IPS-NIHi7 (cell line): ENCODE data around the gene CREB5.

ENCODE experiments used
- DNase-seq: peaks from one replicate; pipeline ENCODE4 v3.0.0; 2012; ENCODE audit warnings: mixed read lengths; ENCODE audit errors: extremely low spot score

CREB5 gene

DNA sequence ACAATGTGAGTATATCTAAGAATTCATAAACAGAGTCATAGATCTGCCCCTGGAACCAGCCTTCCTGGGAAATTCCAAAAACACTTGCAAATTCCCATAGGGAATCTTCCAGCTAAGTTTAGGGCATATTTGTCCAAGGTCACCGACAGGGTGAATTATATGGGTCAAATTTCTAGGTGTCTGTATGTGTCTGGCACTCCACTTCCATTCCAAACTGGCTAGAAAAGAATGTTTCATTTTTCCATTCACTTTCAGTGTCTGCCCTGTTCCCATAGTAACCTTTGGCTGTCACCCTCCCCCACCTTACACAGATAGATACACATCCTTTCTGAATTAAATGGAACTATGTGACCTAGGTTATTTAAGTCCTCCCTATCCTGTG, 230.9 kb downstream of the CREB5 start:
- no peak for DNase-seq

DNA sequence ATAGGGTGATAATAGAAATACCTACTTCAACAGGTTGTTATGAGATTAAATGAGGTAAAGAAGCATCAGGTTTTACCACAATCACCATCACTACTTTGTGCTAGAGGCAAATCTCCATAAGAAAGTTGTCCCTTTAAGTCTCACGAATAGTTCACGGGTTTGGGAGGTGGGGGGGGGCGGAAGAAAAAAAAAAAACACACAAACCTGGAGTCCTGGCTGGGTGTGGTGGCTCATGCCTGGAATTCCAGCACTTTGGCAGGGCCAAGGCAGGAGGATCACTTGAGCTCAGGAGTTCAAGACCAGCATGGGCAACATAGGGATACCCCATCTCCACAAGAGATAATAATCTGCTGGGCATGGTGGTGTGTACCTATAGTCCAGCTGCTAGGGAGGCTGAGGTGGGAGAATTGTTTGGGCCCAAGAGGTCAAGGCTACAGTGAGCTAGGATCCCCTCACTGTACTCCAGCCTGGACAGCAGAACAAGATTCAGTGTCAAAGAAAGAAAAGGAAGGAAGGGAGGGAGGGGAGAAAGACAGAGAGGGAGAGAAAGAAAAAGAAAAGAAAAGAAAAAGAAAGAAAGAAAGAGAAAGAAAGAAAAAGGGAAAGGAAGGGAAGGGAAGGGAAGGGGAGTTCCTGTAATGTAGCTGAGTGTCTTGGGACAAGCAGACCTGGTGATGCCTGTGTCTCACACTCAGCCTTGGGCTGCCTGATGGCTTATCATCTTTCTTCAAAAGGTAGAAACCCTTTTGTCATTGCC, 231.4 kb downstream of the CREB5 start:
- DNase-seq, result no peak

DNA sequence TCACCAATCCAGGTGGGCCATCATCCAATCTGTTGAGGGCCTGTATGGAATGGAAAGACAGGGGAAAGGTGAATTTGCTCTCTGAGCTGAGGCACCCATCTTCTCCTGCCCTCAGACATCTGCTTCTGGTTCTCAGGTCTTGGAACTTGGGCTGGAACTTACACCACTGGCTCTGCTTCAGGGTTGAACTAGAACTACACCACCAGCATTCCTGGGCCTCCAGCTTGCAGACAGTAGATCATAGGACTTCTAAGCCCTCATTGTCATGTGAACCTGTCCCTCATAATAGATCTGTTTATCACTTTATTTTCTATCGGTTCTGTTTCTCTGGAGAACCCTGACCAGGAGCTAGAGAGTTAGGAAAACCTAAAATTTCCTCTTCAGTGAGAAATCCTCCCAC, 233.5 kb downstream of the CREB5 start:
- DNase-seq, result no peak

DNA sequence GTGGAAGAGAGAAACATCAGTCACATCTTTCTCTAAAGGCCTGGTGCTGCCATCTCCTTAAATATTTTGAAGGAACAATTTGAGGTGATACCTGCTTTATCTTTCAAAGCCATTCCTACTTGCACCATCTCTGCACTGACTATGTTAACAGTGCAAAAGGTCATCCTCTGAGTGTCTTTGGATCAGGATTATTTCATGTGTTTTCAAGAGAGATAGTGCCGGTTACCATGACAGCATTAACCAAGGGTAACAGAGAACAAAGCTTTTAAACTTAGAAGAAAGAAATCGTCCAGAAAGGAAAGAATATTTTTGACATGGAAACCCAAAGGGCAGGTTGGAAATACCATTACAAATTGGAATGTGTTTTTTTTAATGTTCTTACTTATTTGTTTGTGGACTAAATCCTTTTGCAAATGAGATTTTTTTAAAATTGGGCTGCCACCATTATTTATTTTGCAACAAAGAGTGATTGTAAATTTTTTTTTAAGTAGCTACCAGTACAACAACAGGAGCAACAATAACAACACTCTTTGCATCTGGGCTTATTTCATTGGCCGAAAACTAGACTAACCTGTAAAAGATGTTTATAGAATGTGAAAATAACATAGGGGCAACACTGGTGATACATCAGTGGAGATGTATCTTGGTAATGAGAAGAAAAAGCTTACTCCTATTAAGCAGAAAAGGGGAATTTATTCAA, 234.2 kb downstream of the CREB5 start:
- no peak for DNase-seq

DNA sequence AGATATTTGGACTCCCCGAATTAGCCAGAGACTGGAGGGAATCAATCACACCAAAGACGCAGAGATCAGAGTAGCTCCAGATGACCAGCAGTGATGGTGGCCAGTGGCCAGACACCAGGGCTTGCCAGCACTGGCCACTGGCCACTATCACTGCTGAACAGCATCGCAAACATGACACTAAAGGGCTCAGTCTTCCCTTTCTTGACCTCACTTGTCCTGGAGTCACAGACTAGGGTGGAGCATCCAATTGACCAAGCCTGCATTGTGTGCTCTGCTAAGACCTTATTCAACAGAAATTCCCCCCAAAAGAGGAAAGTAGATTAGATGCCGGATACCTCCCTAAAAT, 234.7 kb downstream of the CREB5 start:
- no peak for DNase-seq

DNA sequence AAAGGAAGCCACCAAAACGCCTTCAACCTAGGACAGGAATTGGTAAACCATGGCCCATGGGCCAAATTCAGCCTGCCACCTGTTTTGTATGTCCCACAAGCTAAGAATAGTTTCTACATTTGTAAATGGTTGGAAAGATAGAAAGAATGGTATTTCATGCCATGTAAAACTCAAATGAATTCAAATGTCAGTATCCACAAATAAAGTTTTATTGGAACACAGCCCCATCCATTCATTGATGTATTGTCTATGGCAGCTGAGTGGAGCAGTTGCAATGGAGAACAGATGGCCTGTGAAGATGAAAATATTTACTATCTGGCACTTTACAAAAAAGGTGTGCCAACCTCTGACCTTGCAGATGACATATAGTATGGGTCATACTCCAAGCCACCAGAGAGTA, 236.9 kb downstream of the CREB5 start:
- no peak for DNase-seq

DNA sequence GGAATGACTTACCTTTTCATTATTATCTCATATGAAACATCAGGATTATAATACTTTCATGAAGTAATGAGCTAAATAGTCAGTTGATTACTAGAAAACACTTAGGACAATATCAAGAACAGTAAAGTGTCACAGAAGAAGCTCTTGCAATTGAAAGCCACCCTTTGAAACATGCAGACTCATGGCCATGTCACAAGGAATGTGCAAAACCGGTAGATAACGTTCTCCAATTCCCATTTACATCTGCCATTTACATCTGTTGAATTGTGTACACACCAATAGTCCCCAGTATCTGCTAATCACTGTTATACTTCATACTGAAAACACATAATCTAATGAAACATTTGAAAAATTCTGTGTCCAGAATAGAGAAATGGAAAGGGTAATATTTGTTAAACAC, 237.5 kb downstream of the CREB5 start:
- DNase-seq, result no peak

DNA sequence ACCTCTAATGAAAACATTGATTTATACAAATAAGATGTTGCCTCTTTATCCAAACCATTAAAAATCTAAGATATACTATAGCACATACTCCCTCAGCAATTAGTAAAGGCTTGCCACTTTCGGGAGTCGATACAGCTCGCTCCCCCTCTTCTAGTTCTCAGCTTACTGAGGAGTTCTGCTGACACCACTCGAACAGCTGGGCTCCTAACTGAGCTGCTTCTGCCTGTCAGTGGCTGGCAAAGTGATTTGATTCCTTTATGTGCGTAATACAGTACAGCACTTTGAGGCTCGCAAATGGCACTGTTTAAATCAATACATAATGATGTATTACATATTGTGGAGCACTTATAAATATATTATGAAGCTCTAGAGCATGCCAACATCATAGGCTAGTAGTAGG, 241.8 kb downstream of the CREB5 start:
- no peak for DNase-seq

DNA sequence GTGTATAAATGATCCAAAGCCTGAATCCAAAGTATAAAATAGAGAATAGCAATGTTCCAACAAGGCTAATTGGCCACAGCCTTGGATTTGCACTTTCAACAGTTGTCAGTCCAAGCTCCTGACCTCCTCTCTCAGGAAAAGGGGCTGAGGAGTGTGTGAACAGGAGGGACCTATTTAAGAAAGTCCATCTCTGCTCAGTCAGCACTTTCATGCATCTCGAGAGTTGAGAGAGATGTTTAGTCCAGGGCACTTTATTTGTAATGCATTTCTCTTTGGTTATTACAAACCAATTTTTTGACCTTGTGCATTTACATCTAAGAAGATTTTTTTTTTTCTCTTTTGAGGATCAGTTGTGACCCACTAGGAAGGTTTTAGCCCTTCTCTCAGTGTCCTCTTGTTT, 244.2 kb downstream of the CREB5 start:
- DNase-seq, result no peak

DNA sequence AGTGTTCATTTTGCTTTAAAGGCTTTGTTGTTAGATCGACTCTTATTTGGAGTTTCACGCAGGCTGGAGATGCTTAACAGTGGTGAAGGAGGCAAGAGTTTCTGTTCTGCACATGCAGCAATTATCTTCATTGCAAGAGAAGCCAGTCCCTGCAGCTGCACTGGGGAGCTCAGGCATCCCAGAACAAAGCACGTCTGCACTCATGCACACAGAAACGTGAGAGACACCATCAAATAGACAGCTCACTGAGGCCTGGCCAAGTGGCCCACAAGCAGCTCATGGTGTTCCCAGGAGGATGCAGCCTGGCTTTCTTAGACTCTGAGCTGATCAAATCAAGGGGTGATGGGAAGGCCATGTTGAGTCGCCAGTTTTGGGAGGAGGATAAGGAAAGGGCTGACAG, 246.1 kb downstream of the CREB5 start:
- DNase-seq, result no peak

DNA sequence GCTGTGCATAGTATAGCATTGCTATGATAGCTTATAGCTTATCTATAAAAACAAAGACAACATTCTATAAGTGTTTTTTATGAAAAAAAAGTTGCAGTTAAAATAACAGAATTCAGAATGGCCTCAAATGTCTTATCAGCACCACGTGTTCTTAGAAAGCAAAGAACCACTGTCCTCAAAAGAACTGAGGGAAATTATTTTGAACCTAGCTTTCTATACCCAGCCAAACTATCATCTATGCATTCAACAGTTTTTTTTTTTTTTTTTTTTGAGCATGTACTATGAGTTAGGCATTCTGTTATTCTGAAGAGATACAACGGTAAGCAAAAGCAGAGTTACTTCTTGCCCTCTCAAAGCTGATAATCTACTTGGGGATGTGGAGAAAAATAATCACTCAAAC, 247.8 kb downstream of the CREB5 start:
- no peak for DNase-seq

DNA sequence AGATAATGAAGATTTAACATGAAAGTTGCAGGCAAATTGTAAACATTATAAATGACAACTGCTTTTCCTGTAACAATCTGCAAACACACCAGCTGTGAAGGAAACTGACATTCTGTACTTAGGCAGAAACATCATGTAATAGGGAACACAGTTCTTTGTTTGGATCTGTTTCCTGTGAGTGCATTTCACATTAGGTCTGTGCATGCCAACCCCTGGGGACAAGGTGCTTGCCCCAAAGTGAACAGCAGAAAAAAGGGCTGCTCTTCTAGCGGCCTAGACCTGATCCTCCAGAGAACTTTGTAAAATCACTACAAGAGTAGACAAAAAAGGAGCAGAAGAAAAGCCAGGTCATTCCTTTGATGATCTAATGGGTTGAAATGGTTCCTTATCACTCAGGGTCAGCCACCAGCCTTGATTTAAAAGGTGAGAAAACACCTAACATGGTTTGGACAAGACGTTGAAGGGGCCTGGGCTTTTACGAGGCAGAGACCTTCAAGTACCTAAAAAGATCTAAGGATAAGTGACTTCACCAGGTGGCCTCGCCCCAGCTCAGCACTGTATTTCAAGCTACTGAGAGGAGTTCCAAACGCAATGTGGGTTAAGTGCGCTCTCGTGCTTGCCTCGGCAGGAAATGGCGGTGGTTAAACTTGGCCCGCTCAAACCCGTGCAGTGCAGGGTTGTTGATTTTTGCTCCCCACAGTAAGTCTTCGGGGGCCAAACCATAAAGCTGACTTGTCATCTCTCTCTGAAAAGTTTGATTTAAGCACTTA, 249.7 kb downstream of the CREB5 start:
- DNase-seq, result no peak

DNA sequence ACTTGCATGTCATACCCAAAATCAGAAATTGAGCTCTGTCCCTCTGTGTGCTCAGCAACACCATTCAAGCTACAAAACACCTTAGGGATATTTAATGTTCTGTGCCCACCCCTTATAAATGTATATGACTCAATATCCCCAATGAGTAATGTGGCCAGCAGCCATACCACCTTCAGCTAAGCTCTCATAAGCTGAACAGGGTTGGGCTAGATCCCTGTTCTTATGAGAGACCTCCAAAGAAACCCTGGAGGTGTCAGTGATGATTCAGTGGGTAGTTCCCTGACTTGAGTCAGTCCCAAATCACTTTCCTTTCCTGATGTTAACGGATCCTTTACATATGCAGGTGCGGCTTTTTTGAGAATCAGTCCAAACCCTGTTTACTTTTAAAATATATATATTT, 253.8 kb downstream of the CREB5 start:
- no peak for DNase-seq

DNA sequence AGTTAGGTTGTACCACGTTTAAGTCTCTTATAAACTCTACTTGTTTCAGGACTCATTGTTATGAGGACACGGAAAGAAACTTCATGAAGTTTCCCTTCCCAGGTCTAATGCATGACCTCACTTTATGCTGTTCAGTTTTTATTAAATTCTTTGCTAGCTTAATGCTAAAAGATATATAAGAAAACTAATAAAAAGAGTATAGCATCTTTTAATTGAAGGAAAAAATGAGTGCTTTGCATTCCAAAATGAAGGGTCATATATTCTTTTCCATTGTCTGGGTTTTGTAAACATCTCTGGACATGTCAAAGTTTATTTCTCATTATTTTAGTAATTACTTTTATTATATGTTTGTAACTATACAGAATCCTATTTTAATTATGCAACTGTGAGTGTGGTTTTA, 255.8 kb downstream of the CREB5 start:
- DNase-seq, result no peak

DNA sequence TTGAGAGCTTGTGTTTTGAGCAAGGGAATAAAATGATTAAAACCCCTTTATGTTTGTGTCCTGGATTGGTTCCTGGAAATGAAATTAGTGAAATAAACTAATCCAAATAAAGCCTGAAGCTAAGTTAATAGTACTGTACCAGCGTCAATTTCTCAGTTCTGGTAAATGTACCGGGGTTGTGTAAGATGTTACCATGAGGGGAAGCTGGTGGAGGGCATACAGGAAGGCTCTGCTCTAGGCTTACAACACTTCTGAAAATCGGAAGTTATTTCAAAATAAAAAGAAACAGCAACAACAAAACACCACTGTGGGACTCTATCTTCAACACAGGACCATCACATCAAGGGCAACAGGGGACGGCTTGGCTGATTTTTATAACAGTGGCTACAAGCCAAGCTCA, 257.0 kb downstream of the CREB5 start:
- DNase-seq, result no peak

DNA sequence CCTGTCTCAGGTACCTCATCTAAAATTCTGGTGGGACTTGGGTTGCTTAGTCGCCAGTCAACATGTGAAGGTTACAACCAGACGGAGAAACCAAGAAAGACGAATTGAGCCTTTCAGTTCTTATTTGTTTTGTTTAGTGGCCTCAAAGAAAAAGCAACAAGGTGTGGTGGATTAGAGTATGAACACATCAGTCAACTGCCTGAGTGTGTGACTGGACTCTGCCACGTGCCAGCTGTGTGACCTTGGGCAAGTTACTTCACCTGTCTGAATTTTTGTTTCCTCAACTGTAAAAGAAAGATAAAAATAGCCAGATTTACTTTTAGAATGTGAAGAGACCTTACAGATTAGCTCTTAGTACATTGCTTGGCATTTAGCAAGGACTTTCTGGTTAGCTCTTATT, 259.2 kb downstream of the CREB5 start:
- no peak for DNase-seq

DNA sequence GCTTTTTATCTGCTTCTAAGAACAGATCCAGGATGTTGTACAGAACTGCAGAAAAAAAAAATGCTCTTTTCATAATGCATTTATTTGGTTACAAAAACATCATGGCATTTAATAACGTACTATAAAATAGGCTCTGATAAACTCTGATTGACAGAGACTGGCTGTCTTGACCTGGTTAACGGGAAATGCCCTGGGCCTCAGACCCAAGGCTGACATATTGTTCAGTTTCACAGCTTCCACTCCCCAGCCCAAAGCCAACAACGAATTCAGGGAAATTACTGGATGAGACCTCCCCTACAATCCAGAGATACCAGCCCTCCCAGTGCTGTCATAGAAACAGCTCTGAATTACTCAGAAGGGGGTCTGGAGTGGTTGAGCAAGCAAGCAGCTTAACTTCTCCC, 260.1 kb downstream of the CREB5 start:
- peak; percentile 38 for DNase-seq

DNA sequence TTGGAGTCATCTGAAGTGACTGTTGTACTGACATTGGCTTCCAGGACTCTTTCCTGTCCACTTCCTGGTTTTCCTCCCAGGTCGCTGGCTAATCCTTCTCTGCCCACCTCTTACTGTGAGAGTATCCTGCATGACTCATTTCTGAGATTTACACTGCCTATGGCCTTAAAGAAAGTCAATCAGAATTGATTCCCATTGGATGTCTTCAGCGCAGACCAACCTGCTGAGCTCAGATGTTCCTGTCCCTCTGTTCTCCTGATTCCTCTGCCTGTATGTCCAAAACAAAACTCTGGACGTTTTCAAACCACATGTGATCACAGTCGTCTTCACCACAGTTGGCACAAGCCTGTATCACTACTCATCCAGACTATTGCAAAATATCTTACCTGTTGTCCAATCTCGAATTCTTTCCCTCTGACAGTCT, 262.1 kb downstream of the CREB5 start:
- DNase-seq, result peak; percentile 26

DNA sequence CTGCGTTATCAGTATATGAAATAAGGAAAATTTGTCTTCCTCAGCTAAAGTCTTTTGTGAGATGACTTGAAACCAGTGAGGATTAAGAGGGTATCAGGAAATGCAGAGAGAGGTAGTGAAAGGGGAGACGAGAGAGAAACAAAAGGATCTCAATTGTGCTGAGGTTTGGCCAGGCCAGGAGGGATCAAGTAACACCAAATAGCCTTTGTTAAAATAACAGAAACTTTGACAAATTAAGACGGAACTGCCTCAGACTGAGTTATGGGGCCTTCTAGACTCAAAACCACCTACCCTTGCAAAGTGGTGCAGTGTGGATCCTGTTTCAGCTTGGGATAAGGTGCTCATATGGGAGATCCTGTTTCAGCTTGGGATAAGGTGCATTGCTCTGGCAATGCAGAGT, 263.1 kb downstream of the CREB5 start:
- DNase-seq, result no peak

DNA sequence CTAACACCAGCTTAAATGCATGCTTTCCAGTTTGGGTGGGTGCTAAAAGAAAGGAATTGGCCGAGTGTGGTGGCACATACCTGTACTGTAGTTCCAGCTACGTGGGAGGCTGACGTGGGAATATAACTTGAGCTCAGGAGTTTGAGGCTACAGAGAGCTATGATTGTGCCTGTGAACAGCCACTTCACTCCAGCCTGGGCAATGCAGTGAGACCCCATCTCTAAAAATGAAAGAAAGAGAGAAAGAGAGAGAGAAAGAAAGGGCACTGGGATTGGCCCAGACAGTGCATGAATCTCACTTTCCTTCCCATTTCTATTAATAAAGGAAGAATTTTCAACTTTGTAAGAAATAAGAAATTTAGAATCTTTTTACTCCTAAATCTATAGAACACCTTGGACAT, 265.4 kb downstream of the CREB5 start:
- DNase-seq, result no peak

DNA sequence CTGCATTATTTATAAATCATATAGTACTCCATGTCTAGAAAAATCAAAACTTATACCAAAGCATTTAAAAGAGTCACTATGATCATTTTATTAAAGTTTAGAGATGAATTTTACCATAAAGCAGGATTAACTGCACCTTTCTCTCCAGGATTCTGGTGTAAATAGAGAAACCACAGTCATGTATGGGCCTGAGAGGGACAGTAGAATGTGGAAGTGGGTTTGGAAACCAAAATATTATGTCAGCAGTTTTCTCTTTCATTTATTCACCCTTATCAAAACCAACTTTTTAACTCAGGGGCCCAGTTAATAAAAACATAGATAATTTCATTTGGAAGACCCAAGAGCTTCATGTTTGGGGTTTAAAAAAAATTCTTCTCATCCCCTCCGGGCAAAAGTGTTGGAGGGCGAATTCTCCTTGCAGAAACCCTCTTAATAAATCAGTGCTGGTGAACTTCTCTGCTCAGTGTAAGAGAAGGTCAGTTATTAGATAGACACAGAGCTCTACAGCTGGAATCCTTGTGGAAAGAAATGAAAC, 266.2 kb downstream of the CREB5 start:
- DNase-seq, result no peak

DNA sequence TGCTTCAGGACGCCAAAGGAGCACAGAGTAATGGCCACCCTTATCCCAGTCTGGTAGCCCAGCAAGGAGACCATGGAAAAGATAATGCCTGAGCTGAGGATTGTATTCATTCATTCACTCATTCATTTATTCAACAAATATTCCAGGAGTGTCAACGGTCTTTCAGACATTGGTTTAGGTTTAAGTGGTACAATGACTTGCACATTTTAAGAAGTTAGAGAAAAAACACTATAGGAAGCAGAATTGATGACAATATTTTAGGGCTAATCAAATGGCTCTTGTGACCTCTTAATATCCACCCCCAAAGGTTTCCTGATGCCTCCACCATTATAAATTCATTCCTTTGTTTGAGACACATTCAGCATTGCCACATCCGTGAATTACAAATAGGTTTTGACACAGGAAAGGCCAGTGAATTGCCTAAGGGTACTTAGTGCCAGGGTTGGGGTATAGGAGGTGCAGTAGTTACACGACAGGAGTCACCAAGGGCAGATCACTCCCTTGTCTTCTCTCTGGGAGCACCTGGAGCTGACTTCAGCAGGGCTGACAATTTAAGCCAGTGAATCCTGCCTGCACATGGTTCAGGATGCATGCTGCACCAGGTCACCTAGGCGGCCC, 269.5 kb downstream of the CREB5 start:
- no peak for DNase-seq
